ENCODE data around the gene INTS1.
A peak's percentile ranks its signal among the peaks of the same experiment; 100 is the strongest.
"Not testable (repeated sequence)": the region's sequence is repeated elsewhere in the genome, so short reads cannot be mapped to it uniquely, and the experiment has no call there.

Gene INTS1

DNA sequence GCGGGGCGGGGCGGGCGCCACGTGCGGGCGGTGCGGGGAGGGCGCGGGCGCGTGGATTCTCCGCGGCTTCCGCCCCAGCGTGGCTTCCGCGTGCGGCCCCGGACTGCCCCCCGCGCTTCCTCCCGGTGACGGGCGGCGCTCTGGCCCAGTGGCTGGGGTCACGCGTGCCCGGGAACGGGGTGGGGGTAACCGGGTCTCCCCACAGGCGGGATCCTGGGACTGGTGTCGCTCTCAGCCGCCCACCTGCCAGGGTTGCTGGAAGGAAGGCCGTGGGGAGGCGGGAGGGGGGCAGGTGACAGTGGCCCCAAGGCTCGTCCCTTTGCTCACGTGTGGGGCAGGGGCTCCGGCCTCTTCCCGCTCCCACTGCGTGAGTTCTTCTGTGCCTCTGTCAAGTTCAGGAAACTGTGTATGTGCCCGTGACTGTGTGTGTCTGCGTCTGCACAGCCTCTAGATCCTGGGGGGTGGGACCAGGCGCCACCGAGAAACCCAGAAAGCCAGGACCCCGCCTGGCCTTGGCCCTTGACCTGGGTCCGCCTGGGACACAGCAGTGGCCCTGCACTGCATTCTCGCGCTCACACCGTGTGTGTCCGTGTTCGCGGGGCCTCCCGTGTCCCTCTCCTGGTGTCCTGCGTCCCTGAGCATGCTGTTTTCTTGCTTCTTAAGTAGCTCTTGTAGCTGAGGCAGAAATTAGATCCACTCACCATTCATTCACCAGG, 27.2 kb upstream of the INTS1 start:
- DNase-seq = no peak

DNA sequence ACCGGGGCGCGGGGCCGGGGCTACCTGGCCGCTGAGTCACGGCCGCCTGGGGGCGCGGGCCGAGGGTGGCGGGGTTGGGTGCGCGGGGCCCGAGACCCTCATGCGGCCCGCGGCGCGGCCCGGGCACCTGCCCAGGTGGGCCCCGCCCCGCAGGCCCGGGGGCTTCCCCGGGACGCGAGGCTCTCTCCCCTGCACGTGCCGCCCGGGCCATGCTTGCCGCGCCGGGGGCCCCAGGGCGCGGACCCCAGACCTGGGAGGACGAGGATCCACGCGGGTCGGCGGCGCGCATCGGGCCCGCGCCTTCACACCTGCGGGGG, 26.7 kb upstream of the INTS1 start:
- peak in 1 of 2 experiments; percentile 45 for DNase-seq

DNA sequence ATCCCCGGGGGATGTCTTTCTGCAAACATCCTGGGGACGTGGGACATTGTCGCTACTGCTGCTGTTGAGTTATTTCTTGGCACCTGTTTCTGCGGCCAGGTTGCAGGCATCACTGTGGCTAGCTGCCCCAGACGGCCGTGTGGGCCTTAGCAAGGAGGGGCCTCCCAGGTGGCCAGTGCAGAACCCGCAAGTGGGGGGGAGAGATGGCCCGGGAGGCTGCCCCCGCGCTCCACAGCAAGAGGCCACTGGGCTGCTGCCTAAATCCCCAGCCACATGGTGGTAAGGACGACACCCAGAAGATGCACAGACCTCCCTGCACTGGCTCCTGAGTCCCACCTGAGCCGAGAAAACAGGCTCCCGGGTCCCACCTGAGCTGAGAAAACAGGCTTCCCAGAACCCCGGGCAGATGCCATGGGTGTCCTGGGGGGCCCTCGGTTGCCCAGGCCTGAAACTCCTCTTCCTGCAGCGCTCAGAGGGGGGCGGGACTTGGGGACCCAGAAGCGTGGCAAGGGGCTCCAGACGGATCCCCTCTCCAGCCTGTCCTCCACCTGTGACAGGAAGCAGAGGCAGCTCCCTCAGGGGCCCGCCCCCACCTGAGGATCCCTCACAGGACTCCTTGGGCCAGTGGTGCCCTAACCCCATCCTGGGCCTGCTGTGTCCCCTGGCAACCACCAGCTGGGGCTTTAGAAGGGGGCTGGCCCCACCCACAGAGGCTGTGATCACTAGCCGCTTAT, 25.4 kb upstream of the INTS1 start:
- no peak for DNase-seq

GRCh38 chr7:1526271-1526754, 22.1 kb upstream of the INTS1 start:
- DNase-seq = no peak

- no peak for DNase-seq
These were observed 21.2 kb upstream of the INTS1 start for GRCh38 chr7:1525409-1525808.

DNA sequence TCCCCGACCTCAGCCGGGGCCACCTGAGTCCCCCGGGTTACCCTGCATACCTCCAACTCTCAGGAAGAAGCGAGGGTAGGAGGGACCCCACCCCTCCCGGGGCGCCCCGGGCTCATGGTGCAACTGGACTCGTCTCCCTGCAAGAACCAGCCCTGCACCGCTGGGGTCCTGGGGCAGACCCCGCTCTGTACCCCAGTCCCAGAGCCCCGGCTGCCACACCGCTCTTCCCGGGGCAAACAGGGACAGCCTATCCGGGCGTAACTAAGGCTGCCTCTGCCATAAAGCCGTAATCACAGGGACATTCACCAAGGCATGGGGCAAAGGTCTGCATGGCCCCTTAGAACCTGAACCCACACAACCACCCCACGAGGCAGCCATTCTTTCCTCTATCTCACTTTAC, 19.7 kb upstream of the INTS1 start:
- DNase-seq = no peak

- DNase-seq = no peak
These were observed 19.0 kb upstream of the INTS1 start for GRCh38 chr7:1523208-1523607.

- no peak for DNase-seq
These were observed 17.3 kb upstream of the INTS1 start for GRCh38 chr7:1521456-1521855.

- no peak for DNase-seq
These were observed 16.5 kb upstream of the INTS1 start for GRCh38 chr7:1520539-1521234.

DNA sequence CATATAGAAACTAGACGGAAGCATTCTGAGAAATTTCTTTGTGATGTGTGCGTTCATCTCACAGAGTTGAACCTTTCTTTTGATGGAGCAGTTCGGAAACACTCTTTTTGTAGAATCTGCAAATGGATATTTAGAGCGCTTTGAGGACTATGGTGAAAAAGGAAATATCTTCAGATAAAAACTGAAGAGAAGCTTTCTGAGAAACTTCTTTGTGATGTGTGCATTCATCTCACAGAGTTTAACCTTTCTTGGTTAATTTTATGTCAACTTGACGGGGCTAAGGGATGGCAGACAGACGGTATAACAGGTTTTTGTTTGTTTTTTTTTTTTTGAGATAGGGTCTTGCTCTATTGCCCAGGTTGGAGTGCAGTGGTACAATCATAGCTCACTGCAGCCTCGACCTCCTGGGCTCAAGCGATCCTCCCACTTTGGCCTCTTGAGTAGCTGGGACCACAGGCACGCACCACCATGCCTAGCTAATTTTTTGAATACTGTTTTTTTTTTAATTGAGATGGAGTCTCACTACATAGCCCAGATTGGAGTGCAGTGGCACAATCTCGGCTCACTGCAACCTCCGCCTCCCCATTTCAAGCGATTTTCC, 15.2 kb upstream of the INTS1 start:
- DNase-seq = not testable (repeated sequence)

DNA sequence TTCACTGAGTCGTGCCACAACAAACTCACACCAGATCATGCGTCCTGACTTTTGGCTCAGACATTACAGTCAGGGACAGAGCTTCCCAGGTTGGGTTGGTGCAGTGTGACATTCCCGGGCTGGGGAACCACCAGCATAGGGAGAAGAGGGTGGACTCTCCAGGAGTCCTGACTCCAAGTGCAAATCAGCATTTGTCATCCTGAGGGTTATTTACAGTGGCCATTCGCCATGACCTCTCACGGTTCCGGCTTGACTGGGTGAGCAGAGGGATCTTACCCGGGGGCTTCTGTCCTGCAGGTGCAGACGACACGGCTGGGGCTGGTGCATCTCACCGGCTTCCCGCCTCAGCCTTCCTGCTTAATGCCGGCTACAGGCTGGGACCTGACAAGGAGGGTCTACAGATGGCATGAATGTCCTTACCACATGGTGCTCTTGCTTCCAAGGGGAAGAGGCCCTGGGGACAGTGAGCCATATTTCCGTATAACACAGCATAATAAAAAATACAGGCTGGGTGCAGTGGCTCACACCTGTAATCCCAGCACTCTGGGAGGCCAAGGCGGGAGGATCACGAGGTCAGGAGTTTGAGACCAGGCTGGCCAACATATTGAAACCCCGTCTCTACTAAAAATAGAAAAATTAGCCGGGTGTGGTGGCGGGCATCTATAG, 12.5 kb upstream of the INTS1 start:
- DNase-seq = no peak

GRCh38 chr7:1515509-1515967, 11.3 kb upstream of the INTS1 start:
- not testable (repeated sequence) for DNase-seq

- no peak for DNase-seq
These were observed 10.8 kb upstream of the INTS1 start for GRCh38 chr7:1514995-1515401.

DNA sequence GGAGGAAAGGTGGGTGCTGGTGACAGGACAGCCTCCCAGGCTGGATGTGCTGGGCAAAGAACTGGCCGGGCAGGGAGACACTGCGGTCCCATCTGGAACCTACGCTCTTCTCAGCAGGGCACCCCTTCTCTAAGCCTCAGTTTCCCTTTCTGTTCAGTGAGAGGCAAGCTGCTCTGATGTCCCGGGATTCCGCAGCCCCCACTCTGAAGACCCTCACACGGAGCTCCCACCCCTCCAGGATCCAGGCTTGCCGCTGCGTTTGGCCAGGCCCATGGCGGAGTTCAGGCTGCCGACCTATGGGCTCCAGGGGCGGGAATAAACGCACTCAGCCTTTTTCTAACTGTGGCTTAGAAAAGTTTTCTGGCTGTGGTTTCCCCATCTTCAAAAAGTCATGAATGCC, 10.2 kb upstream of the INTS1 start:
- no peak for DNase-seq

GRCh38 chr7:1513657-1514095, 9.5 kb upstream of the INTS1 start:
- no peak for DNase-seq

DNA sequence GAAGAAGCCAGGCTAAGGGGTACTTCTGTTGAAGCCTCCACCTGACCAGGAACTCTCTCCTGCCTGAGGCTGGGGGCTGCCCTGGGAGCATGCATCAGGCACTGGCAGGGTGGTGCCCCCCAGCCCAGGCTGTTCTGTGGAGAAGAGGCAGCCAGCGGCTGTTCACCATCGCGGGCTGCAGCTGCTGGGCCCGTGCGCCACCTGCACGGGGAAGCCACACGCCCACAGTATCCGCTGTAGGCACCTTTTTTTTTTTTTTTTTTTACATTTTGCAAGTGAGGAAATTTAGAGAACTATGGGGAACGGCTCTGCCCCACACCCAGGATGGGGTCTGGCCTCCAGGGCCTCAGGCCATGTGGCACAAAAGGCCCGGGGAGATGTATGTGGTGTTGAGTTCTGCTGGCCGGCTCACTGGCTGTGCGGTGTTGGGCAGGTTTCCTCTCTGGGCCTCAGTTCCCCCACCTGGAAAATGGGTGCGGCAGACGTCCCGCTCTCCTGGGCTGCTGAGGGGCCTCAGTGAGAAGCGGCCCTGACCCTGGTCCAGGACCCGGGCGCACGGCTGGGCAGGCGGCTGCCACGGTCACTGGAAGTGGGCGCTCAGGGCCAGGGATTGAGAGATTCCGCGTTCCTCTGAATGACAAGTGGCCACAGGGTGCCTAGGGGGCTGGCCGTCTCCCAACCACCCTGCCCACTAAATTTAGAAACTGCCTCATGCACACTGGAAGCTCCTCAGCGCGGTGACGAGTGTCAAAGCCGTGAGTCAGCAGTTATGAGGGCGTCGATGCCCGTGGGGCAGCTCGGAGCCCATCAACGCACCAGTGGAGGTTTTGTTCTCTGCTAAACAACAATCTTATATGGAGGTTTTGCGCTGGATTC, 8.8 kb upstream of the INTS1 start:
- no peak for DNase-seq

- no peak for DNase-seq
These were observed 7.5 kb upstream of the INTS1 start for GRCh38 chr7:1511444-1512422.

DNA sequence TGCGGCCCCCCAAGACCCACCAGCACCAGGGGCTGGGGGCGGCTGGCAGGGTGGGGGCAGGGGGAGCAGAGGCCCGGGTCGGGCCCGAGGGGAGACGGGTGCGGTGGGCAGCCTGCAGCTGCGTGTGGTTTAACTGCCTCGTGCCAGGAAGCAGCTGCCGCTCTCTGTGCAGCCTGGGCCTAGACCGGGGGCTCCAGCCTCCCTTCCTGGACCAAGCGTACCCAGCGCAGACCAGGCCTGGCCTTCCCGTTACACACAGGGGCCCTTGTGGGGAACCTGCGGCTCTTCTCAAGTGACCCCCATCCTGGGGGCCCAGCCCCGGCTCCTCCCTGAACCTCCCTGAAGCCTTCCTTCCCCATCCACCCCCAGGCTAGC, 6.6 kb upstream of the INTS1 start:
- DNase-seq = no peak

DNA sequence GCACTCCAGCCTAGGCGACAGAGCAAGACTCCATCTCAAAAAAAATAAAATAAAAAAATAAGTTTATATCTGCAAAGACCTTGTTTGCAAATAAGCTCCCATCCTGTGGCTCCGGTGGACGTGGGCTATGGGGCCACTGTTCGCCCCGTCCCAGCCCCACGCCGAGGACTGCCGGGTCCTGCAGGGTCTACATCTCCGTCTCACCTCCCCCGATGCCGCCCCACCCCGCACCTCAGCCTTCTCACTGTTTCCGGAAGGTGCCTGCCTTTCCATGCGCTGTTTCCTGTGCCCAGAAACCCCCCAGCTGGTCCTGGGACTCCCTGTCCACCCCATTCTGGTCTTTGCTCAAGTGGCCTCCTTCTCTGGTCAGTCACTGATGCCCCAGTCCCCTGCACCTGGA, 5.0 kb upstream of the INTS1 start:
- no peak for DNase-seq

GRCh38 chr7:1508277-1508758, 4.1 kb upstream of the INTS1 start:
- DNase-seq = peak in 1 of 2 experiments; percentile 12
